GM19240 (cell line): Measurements from ENCODE around the gene C2orf42.
"Not testable (repeated sequence)": the region's sequence is repeated elsewhere in the genome, so short reads cannot be mapped to it uniquely, and the experiment has no call there.

ENCODE experiments used
- DNase-seq: peaks from one replicate; pipeline ENCODE4 v3.0.0; 2011; ENCODE audit warnings: low spot score; ENCODE audit not compliant: insufficient read length

Gene C2orf42

GRCh38 chr2:70104231-70105111 lies 86.3 kb downstream of the C2orf42 start:
- DNase-seq = no peak

- no peak for DNase-seq
These were observed 87.2 kb downstream of the C2orf42 start for GRCh38 chr2:70103531-70104061.

- not testable (repeated sequence) for DNase-seq
These were observed 88.4 kb downstream of the C2orf42 start for GRCh38 chr2:70102323-70102905.

GRCh38 chr2:70101686-70102085 lies 89.1 kb downstream of the C2orf42 start:
- DNase-seq = not testable (repeated sequence)

GRCh38 chr2:70101174-70101573 lies 89.6 kb downstream of the C2orf42 start:
- DNase-seq = no peak
